ENCODE data around the gene DNAJC17. TPM values are rescaled to one million over a fixed set of nuclear protein-coding genes. Genes with fewer than 3 reads are reported as not detected.
A peak's percentile ranks its signal among the peaks of the same experiment; 100 is the strongest.

Gene DNAJC17, protein sequence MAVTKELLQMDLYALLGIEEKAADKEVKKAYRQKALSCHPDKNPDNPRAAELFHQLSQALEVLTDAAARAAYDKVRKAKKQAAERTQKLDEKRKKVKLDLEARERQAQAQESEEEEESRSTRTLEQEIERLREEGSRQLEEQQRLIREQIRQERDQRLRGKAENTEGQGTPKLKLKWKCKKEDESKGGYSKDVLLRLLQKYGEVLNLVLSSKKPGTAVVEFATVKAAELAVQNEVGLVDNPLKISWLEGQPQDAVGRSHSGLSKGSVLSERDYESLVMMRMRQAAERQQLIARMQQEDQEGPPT
- 47.9 and 53.5 TPM in 2 replicates for total RNA-seq (2014; rRNA removed; shearing (Covaris generic))

DNA sequence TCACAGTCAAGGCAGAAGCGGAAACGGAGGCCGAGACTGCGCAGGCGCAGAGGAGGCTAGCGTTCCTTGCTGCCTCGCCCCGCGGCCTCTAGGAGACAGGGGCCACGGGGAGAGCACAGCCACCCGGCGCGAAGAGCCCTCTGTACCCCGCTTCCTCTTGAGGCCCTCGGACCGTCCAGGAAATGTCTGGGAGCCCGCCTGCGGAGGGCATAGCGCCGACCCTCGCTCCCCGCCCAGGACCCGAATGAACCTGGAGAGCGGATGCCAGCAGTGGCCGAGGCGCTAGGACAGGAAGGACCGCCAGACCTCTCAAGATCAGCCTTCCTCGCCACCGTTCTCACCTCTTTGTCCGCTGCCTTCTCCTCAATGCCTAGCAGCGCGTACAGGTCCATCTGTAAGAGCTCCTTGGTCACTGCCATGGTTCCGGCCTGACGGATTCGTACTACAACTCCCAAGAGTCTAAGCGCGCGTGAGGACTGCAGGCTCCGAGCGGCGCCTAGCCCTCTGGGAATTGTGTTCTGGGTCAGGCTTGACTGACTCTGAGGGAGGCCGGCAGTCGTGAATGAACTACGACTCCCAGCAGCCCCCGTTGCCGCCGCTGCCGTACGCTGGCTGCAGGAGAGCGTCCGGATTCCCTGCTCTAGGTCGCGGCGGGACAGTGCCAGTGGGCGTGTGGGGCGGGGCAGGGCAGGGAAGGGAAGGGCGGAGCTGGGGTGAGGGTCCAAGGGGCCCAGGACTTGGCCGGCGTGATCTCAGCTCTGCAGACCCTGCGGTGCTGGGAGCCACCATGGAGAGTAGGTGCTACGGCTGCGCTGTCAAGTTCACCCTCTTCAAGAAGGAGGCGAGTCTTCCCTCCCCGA is at the start of gene DNAJC17, which contains the start of gene ZFYVE19:
TSS of gene DNAJC17 (minus strand) at position 446 of the 860 bp plus-strand sequence. CDS start at position 419, 27 bp downstream.
TSS of gene ZFYVE19 (plus strand) at position 62 of the 860 bp plus-strand sequence. CDS start at position 563, 501 bp downstream.
- DNase-seq (ENCODE audit: low spot score), result peak; percentile 99

- no peak for DNase-seq (ENCODE audit: low spot score)
Observed at GRCh38 chr15:40856746-40857145, 49.5 kb upstream of the DNAJC17 start.

GRCh38 chr15:40855706-40856234 is 48.5 kb upstream of the DNAJC17 start:
- no peak for DNase-seq (ENCODE audit: low spot score)

DNA sequence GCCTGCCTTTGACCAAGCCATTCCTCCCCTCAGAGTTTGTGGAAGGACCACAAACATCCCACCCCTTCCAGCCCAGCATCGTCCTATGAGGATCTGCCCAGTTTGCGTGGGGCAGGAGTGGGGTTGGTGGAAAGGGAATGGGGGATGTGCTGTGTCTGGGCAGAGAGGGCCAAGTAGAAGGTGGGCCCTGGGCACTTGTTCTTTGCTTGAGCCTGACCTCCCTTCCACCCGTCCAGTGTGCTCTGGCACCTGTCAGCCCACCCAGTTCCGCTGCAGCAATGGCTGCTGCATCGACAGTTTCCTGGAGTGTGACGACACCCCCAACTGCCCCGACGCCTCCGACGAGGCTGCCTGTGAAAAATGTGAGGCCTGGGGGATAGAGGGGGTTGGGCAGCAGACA is 46.9 kb upstream of the DNAJC17 start:
- no peak for DNase-seq (ENCODE audit: low spot score)

- DNase-seq (ENCODE audit: low spot score), result no peak
Observed at GRCh38 chr15:40853241-40853890, 46.1 kb upstream of the DNAJC17 start.

DNA sequence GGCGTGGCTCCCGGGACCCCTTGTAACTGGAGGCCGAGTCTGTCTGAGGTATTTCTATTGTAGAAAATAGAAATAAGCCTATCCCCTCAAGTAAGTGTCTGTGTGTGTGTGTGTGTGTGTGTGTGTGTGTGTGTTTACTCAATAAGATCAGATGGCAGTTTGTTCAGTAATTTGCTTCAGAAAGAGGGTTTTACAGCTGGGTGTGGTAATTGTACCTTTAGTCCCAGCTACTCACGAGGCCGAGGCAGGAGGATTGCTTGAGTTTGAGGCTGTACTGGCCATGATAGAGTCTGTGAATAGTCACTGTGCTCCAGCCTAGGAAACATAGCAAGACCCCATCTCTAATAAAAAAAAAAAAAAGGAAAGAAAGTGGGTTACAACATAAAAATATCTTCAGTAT is 45.3 kb upstream of the DNAJC17 start:
- no peak for DNase-seq (ENCODE audit: low spot score)

GRCh38 chr15:40850576-40851112 is 43.4 kb upstream of the DNAJC17 start:
- no peak for DNase-seq (ENCODE audit: low spot score)

DNA sequence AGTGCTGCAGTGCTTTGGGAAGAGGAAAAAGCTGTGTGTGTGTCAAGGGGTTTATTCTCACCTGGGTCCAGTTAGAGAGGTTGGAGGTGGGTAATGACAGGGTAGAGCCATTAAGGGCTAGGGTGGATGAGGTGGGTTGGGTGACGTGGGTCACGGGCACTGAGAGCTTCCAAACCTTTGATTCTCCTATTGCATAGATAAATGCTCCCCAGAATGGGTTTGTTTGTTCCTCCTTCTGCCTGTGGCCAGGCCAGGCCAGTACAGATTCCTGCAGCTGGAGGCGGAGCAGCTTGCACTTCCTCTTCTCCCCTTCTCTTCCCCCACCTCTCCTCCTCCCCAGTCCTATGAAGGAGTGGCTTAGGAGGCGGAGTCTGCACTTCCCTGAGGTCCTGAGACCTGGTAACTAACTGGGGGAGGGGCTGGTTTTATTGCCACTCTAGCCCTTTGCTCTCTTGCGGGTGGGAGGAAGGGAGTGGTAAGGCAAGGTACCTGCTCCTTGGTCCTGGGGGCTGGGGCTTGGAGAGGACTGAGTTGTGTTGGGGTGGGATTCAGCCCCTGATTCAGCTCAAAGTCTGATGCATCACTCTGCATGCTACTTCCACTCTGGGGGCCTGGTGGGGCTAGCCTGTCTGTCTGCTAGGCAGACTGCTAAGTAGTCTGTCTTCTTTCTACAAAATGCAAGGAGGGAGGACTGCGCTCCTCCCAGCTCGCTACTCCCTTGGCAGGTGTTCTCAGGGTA is 40.1 kb upstream of the DNAJC17 start:
- peak; percentile 97 for DNase-seq (ENCODE audit: low spot score)

DNA sequence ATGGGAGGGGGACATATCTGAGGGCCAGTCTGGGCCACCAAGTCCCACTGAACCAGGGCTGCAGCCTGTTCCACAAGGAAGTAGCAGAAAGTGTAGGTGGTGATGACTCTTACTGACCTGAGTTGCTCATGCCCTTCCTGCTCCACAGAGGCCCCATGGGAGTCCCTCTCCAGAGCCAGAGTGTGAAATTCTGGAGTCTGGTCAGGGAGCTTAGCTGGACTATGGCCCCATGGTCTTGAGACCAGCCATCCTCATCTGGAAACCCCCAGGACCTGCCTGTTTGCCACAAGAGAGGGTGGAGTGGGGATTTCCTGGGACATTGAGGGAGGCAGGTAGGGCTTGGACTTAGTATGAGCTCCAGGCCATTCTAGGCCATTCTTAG is 39.6 kb upstream of the DNAJC17 start:
- peak; percentile 57 for DNase-seq (ENCODE audit: low spot score)

DNA sequence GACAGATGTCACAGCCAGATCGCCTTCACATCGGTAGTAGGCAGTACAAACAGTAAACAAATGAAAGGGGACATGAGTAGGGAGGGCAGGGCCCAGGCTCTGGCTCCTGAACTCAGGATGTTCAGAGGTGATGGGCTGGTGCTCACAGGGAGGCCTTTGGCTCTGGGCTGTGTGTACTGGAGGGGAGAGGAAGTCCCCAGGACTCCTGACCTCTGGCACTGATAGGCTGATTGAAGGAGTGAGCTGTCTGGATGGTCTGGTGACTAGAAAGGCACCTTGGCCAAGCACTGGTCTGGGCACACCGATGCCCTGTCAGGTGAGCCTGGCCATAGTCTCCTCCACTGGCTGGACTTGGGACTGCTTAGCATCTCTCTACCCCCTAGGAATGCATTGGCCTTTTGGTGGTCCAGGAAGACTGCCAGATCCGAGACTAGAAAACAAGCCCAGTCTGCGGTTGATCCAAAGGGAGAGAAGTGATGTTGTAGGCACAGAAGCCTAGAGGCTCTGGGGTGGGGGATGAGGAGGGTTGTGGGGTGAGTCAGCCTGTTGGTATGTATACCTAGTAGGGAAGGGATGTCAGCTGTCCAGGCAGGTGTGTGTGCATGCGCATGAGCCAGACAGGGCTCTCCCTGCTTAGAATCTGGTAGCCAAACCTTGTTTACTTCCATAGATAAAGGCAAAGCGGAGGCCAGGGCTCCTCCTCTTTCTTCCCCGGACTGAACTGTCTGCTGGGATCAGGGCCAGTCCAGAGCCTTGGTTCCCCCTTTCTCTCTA is 38.4 kb upstream of the DNAJC17 start:
- peak; percentile 98 for DNase-seq (ENCODE audit: low spot score)

DNA sequence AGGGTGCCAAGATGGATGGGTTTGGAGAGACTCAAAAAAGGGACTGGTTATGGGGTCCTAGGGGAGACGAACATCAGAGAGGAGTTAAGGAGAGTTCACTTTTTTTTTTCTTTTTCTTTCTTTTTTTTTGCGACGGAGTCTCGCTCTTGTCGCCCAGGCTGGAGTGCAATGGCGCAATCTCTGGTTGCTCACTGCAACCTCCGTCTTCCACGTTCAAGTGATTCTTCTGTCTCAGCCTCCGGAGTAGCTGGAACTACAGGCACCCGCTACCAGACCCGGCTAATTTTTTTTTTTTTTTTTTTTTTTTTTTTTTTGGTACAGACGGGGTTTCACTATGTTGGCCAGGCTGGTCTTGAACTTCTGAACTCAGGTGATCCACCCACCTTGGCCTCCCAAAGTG is 37.8 kb upstream of the DNAJC17 start:
- peak; percentile 41 for DNase-seq (ENCODE audit: low spot score)

DNA sequence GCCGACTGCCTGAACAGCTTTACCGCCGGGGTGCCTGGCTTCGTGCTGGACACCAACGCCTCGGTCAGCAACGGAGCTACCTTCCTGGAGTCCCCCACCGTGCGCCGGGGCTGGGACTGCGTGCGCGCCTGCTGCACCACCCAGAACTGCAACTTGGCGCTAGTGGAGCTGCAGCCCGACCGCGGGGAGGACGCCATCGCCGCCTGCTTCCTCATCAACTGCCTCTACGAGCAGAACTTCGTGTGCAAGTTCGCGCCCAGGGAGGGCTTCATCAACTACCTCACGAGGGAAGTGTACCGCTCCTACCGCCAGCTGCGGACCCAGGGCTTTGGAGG is 37.4 kb upstream of the DNAJC17 start:
- DNase-seq (ENCODE audit: low spot score), result peak; percentile 61

DNA sequence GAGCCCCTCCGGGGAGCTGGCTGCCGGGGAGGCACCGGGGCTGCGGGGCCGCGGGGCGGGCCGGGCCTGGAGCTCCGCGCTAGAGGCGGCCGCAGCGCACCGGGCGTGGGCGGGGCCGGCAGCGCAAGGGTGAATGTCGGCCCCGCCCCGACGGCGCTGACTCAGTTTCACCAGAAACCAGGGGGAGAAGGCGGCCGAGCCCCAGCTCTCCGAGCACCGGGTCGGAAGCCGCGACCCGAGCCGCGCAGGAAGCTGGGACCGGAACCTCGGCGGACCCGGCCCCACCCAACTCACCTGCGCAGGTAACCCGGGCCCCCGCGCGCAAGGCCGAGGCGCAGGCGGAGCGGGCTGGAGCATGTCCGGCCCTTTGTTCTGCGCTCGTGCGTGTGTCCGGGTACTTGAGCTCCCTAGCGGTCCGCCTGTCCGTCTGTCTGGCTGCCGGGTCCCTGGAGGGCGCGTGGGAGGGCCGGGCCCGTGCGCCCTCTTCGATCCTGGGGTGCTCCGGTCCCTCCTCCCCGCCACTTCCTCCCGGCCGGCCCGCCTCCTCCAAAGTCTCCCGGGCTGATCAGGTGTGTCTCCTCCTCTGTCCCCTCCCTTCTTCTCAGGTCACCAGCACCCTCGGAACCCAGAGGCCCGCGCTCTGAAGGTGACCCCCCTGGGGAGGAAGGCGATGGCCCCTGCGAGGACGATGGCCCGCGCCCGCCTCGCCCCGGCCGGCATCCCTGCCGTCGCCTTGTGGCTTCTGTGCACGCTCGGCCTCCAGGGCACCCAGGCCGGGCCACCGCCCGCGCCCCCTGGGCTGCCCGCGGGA is 36.8 kb upstream of the DNAJC17 start, which contains the start of gene SPINT1:
TSS of gene SPINT1 (plus strand) at position 164 of the 811 bp plus-strand sequence. CDS start at position 671, 507 bp downstream.
- DNase-seq (ENCODE audit: low spot score), result peak; percentile 81

GRCh38 chr15:40843261-40843884 is 36.1 kb upstream of the DNAJC17 start:
- peak; percentile 55 for DNase-seq (ENCODE audit: low spot score)

- no peak for DNase-seq (ENCODE audit: low spot score)
Observed at GRCh38 chr15:40841741-40842140, 34.5 kb upstream of the DNAJC17 start.

DNA sequence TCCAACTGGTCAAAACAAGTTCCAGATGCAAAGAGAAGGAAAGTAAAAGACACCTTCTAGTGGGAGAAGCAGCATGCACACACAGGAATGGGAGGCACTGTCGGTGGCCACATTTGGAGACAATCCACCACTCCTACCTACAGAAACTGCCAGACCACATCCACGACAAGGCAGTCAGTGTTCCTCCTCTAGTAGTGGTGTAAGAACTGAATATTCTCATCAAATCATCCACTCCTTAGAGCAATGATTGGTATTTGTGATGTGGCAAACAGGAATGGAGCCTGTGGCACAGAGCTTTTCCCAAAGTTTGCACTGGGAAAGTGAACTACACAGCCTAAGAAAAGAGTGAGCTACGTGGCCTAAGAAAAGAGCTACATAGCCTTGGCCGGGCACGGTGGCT is 31.5 kb upstream of the DNAJC17 start:
- DNase-seq (ENCODE audit: low spot score), result no peak

DNA sequence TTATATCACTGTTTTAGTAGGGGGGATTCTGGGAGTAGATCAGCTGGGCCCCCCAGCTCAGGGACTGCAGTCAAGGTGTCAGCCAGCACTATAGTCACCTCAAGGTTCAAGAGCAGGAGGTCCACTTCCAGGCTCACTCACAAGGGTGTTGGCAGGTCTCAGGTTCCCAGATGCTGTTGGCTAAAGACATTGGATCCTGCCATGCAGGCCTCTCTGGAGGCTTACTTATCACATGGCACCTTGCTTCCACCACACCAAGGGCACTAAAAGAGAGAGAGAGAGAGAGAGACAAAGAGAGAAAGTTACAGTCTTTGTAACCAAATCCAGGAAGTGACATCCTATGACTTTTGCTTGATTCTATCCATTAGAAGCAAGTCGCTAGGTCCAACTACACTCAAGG is 28.7 kb upstream of the DNAJC17 start:
- no peak for DNase-seq (ENCODE audit: low spot score)

DNA sequence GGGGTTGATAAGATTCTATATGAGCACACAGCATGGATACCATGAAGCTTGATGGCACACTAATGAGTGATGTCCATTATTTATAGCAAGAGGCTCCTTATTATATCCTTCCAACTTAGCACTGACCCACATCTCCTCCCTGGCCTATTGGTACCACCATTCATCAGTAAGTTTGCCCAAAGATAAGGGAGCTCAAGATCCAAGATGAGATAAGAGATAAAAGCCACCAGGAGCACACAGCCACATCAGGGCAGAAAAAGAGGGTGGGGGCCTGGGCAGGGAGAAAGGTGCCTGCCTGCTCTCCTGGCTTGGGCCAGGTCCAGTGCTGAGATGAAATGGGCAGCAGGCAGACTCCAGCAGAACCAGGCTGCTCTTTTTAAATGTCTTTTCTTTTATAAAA is 25.6 kb upstream of the DNAJC17 start:
- DNase-seq (ENCODE audit: low spot score), result no peak

- DNase-seq (ENCODE audit: low spot score), result no peak
Observed at GRCh38 chr15:40831861-40832260, 24.6 kb upstream of the DNAJC17 start.
